ENCODE data around the gene FLT3. TPM values are rescaled to one million over a fixed set of nuclear protein-coding genes. Genes with fewer than 3 reads are reported as not detected.
A peak's percentile ranks its signal among the peaks of the same experiment; 100 is the strongest.

Gene FLT3
- total RNA-seq, 1 donor = not detected

DNA sequence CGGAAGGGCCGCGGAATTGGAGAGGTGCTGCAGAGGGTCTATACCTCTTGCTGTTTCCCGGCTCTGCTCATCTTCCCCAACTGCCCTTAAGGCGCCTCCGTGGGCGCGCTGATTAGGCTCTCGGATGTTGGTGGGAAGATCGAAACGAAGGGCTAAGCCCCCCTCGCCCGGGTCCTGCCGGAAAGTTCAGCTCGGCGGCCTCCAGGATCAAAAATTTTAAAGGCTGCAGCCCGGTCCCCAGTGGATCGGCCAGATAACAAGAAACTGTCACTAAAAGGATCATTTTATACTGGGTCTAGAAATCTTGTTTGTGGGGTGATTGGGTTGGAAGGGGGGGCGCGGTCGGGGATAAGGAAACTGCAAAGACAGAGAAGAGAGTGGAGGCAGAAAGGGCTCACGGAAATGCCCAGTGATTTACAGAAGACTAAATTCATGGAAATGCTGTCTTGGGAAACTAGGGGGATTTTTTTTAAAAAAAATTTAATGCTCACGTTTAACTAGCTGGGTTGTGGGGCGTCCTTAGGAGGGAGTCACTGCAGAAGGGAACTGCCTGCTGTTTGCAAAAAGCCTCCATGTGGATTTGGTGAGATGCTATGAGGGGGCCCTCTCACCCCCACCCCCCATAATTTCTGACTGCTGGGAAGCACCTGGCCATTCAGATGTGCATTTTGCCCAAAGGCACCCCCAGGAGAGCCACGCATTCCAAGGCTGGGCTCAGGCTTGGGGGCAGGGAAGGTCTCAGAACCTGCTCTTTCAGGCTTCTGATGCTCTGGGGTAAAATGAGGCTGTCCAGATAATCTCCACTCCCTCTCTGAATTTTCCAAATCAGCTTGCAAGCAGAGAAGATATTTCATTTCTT is 138.9 kb downstream of the FLT3 start:
- H3K4me3 ChIP-seq (ENCODE audit: low read depth, low read length) = no peak overlapping the region
- TF ChIP-seq, protein P1, sequence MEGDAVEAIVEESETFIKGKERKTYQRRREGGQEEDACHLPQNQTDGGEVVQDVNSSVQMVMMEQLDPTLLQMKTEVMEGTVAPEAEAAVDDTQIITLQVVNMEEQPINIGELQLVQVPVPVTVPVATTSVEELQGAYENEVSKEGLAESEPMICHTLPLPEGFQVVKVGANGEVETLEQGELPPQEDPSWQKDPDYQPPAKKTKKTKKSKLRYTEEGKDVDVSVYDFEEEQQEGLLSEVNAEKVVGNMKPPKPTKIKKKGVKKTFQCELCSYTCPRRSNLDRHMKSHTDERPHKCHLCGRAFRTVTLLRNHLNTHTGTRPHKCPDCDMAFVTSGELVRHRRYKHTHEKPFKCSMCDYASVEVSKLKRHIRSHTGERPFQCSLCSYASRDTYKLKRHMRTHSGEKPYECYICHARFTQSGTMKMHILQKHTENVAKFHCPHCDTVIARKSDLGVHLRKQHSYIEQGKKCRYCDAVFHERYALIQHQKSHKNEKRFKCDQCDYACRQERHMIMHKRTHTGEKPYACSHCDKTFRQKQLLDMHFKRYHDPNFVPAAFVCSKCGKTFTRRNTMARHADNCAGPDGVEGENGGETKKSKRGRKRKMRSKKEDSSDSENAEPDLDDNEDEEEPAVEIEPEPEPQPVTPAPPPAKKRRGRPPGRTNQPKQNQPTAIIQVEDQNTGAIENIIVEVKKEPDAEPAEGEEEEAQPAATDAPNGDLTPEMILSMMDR (IDR thresholded peaks at IDR 0.05; ENCODE audit: insufficient read depth, low read depth, low read length) = no peak
- no peak for DNase-seq (ENCODE audit: low read depth)

DNA sequence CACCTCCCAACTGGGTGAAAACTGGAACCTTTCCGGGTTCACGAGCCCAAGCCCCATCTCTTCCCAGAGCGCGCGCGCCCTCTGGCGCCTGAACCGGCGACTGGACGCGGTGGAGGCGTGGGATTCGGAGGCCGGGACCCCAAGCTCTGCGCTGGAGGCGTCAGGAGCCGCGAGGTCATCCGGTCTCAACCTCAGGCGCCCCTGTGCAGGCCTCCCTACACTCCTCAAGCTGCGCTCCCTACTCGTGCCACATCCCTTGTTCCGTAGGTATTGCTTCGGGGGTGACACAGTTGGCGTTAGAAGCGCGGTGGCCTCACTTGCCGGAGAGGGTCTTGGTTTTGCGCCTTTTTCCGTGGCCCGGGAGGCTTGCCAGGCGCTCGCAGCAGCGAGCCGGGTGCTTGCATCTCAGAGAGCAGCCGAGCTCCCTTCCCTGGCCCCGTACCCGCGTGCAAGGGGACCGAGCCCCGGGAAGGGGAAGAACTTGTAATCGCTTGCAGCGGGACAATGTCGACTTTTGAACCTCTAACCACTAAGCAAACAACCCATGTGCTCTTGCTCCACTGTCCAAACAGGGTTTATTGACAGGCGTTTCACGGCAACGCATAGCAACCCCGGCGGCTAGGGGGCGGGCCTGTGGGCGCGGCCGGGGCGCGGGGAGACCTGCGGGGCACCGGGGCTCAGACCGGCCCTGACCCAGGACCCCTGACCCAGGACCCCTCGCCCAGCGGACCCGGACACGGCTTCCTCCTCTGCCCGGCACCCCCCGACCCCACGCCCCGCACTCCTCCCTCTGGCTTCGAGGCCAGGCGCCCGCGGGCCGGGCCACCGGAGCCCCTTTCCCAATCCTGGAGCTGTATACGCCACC is 139.8 kb downstream of the FLT3 start:
- peak overlapping the region; percentile 18 for H3K4me3 ChIP-seq (ENCODE audit: low read depth, low read length)
- TF ChIP-seq, protein P1 (IDR thresholded peaks at IDR 0.05; ENCODE audit: insufficient read depth, low read depth, low read length) = peak; percentile 29
- DNase-seq (ENCODE audit: low read depth) = peak; percentile 8

DNA sequence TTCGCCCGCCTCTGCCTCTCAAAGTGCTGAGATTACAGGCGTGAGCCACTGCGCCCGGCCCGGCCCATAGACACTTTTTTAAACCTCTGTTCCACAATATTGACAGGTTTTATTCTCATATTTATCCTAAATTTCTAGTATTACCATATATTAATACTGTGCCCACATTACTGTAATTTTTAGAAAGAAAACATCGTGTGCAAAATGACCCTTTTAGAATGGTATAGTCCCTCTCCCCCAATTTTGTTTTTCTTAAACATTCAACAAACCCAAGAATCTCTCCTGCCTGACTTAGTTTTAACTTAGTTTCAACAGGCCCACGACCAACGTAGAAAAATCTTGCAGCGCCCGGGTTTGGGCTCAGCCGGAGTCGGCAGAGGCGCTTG is 140.4 kb downstream of the FLT3 start:
- no peak for DNase-seq (ENCODE audit: low read depth)
- TF ChIP-seq, protein P1 (IDR thresholded peaks at IDR 0.05; ENCODE audit: insufficient read depth, low read depth, low read length) = no peak
- peak overlapping the region; percentile 15 for H3K4me3 ChIP-seq (ENCODE audit: low read depth, low read length)

DNA sequence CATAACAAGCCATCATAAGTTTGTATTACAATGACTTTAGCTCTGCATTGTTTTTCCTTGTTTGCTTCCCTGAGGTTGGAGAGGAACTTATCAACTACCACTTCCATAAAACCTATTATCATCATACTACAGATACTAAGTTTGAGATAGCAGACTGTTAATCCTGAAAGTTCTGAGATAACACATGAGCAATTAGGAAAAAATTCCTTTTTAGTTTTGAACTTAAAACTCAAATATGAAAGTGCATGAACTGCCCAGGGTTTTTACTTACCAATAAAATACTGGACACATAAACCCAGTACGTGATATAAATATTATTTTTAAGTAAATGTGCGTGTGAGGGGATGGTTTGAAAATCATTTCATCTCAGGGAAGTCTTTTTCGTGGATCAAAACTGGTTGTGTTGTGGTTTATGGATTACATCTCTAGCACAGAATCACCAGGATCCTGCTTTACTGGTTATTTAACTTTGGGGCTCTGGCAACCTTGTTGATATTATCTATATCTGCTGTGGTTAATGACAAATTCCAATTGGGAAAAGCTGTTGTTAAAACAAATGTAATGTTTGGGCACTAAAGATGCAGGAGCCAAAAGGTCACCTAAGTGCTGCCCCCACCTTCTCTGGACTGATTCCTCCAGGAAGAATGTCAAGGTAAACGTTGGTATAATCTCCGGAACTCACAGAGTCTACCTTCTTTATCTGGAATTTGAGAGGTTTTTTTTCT is 143.6 kb downstream of the FLT3 start:
- DNase-seq (ENCODE audit: low read depth) = no peak
- H3K4me3 ChIP-seq (ENCODE audit: low read depth, low read length) = no peak overlapping the region
- TF ChIP-seq, protein P1 (IDR thresholded peaks at IDR 0.05; ENCODE audit: insufficient read depth, low read depth, low read length) = no peak

DNA sequence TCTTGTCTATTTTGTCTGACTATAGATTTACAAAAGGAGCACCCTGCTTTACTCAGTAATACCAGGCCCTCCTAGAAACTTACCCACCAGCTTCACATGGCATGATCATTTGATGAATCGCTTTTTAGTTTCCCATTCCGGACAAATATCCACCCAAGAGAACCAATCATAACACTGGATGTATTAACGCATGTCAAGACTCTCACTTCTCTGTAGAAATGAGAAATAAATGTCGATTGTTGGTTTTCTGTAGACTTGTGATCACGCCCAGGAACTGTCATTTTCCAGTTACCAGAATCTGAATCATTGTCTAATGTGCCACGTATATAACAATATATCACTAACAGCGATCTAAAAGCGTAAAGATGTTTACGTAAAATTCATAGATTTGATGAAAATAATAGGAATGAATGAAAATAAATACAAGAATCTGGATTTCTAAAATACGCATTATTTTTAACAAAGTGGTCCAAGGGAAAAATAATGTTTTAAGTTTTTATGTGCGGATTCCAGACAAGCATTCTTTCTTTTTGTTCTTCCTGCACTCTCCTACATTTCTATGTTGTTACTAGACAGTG is 145.3 kb downstream of the FLT3 start:
- no peak overlapping the region for H3K4me3 ChIP-seq (ENCODE audit: low read depth, low read length)
- no peak for DNase-seq (ENCODE audit: low read depth)
- TF ChIP-seq, protein P1 (IDR thresholded peaks at IDR 0.05; ENCODE audit: insufficient read depth, low read depth, low read length) = no peak

DNA sequence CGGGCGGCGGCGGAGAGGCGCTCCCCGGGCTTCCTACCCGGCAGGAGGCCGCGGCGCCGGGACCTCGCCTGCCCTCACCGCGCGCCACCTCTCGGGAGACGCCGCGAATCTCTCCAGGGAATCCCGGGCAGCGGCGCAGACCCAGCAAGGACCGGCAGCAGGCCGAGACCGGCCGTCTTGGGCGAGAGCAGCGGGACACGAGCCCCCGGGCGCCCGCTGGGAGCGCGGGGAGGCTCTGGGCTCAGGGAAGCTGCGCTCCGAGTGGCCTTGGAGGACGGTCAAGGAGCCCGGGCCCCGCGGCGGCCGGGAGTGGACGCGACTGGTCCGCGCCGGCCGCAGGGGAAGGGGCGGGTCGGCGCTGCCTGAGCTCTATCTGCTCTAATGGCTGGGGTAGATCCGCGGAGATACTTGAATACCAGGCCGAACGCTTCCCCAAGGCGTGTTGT is 145.9 kb downstream of the FLT3 start:
- peak; percentile 22 for DNase-seq (ENCODE audit: low read depth)
- peak overlapping the region; percentile 44 for H3K4me3 ChIP-seq (ENCODE audit: low read depth, low read length)
- TF ChIP-seq, protein P1 (IDR thresholded peaks at IDR 0.05; ENCODE audit: insufficient read depth, low read depth, low read length) = no peak

Measured in fibroblast of villous mesenchyme (primary cell).